ENCODE measurements around the gene TIAM2. TPM values are rescaled to one million over a fixed set of nuclear protein-coding genes. Genes with fewer than 3 reads are reported as not detected.
"Not testable (repeated sequence)": the region's sequence is repeated elsewhere in the genome, so short reads cannot be mapped to it uniquely, and the experiment has no call there.

Gene TIAM2
- polyA plus RNA-seq, 1 experiment: 12.6 TPM

GRCh38 chr6:155100591-155100990 lies 105.5 kb downstream of the TIAM2 start:
- CTCF ChIA-PET: no interaction called here
- no peaks in the 10 kb centered on the region for H3K27me3 ChIP-seq (ENCODE audit: control insufficient read depth, insufficient read depth, low read length)

GRCh38 chr6:155103083-155103645 lies 108.0 kb downstream of the TIAM2 start:
- ChIA-PET POLR2A (interaction anchor here (0.7 kb wide), 1 partner anchor 14 kb away, joined by 7 read pairs; no protein-coding TSS in a partner anchor), CTCF (interaction anchor here (0.6 to 0.7 kb wide), 4 partner anchors 37 to 107 kb away, joined by 3 to 7 read pairs (median 4); no protein-coding TSS in a partner anchor)
- not testable (repeated sequence) for H3K27ac ChIP-seq (ENCODE audit: low read depth, low read length); H3K27me3 ChIP-seq (ENCODE audit: control insufficient read depth, insufficient read depth, low read length); DNase-seq (ENCODE audit: low read depth, low spot score); H3K4me3 ChIP-seq (ENCODE audit: low read depth, low read length); H3K9me3 ChIP-seq (ENCODE audit: control insufficient read depth, insufficient read depth, low read length)

More at GRCh38 chr6:155100591-155100990, 105.5 kb downstream of the TIAM2 start:
- H3K4me3 ChIP-seq (ENCODE audit: low read depth, low read length): no peak overlapping the region
- no peak overlapping the region for H3K27ac ChIP-seq (ENCODE audit: low read depth, low read length)
- no peak for DNase-seq (ENCODE audit: low read depth, low spot score)
- POLR2A ChIA-PET: no interaction called here
- TF ChIP-seq, protein P1, sequence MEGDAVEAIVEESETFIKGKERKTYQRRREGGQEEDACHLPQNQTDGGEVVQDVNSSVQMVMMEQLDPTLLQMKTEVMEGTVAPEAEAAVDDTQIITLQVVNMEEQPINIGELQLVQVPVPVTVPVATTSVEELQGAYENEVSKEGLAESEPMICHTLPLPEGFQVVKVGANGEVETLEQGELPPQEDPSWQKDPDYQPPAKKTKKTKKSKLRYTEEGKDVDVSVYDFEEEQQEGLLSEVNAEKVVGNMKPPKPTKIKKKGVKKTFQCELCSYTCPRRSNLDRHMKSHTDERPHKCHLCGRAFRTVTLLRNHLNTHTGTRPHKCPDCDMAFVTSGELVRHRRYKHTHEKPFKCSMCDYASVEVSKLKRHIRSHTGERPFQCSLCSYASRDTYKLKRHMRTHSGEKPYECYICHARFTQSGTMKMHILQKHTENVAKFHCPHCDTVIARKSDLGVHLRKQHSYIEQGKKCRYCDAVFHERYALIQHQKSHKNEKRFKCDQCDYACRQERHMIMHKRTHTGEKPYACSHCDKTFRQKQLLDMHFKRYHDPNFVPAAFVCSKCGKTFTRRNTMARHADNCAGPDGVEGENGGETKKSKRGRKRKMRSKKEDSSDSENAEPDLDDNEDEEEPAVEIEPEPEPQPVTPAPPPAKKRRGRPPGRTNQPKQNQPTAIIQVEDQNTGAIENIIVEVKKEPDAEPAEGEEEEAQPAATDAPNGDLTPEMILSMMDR (IDR thresholded peaks at IDR 0.05; ENCODE audit: low read depth, low read length): no peak
- H3K9me3 ChIP-seq (ENCODE audit: control insufficient read depth, insufficient read depth, low read length): no peaks in the 10 kb centered on the region; the same call in 1 of the 2 replicates

- Histone ChIP-seq H3K27me3 (ENCODE audit: control insufficient read depth, insufficient read depth, low read length) (no peaks in the 10 kb centered on the region), H3K9me3 (ENCODE audit: control insufficient read depth, insufficient read depth, low read length) (no peaks in the 10 kb centered on the region), H3K4me3 (ENCODE audit: low read depth, low read length) (no peak overlapping the region), H3K27ac (ENCODE audit: low read depth, low read length) (no peak overlapping the region)
- TF ChIP-seq, protein P1 (IDR thresholded peaks at IDR 0.05; ENCODE audit: low read depth, low read length): no peak
- DNase-seq (ENCODE audit: low read depth, low spot score): no peak
- ChIA-PET CTCF (interaction anchor here (0.6 to 0.7 kb wide), 3 partner anchors 36 to 107 kb away, joined by 3 to 5 read pairs (median 3); no protein-coding TSS in a partner anchor), POLR2A (no interaction called here)
These were observed 108.8 kb downstream of the TIAM2 start for GRCh38 chr6:155103816-155104366.

DNA sequence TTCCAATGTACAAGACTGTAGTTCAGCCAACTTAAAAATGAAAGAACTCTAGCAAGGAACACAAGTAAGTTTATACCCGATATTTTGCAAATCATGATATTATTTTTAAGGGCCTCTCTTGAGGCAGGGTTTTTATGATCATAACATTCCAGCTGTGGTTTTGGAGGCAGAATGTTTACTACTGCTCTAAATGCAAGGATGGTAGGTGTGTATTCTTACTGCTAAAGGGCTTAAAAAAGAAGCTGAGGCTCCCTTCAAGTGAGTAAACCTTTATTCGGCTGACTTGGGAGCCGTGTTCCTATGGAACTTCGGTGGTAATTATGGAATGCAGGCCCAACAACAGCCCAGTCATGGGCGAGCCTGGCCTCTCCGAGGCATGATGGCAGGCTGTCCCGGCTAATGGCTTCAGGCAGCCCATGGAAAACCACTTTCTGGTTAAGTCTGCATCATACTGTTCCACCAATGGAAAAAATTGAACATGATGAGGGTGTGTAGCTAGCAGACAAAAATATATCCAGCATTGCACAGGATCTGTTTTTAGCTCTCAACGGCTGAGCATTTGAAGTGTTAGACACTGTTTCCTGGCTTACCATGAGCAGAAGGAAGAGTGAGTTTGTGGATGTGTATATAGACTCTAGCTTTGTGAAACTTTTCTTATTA lies 111.5 kb downstream of the TIAM2 start:
- TF ChIP-seq, protein P1 (IDR thresholded peaks at IDR 0.05; ENCODE audit: low read depth, low read length): no peak
- H3K4me3 ChIP-seq (ENCODE audit: low read depth, low read length): no peak overlapping the region
- POLR2A ChIA-PET: no interaction called here
- no peak overlapping the region for H3K27ac ChIP-seq (ENCODE audit: low read depth, low read length)
- H3K9me3 ChIP-seq (ENCODE audit: control insufficient read depth, insufficient read depth, low read length): no peaks in the 10 kb centered on the region
- CTCF ChIA-PET: no interaction called here
- DNase-seq (ENCODE audit: low read depth, low spot score): no peak
- no peaks in the 10 kb centered on the region for H3K27me3 ChIP-seq (ENCODE audit: control insufficient read depth, insufficient read depth, low read length)

DNA sequence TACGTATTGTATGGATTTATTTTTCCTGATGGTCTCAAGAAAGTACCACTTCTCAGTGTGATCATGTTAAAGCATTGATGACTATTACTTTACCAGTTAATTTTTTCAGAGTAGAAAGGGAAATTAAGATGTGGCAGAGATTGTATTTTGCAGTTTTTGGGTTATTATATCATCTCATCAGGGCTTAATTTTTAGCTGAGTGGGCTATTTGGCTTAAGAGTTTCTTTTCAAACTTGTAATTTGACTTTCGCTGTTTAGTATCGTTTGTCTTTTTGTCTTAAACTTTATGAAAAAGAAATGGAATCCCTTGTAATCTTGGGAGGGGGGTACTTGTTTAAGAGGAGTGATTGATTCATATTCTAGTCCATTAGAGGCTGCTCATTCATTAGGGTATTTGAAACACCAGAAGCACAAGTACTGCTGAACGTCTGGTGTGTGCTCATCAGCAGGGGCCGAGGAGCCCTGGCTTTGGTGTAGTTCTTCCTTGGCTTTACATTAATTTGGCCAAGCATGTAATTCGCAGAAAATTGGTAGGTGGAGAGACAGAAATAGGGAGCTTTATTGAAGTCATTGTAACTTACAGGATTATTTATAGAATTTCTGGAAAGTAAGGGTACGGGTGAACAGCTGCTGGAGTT lies 112.4 kb downstream of the TIAM2 start:
- ChIA-PET CTCF (no interaction called here), POLR2A (no interaction called here)
- Histone ChIP-seq H3K27ac (ENCODE audit: low read depth, low read length) (no peak overlapping the region), H3K4me3 (ENCODE audit: low read depth, low read length) (no peak overlapping the region), H3K9me3 (ENCODE audit: control insufficient read depth, insufficient read depth, low read length) (no peaks in the 10 kb centered on the region), H3K27me3 (ENCODE audit: control insufficient read depth, insufficient read depth, low read length) (no peaks in the 10 kb centered on the region)
- no peak for DNase-seq (ENCODE audit: low read depth, low spot score)
- TF ChIP-seq, protein P1 (IDR thresholded peaks at IDR 0.05; ENCODE audit: low read depth, low read length): no peak
